KMS-11 (cell line): Measurements from ENCODE around the gene OGT.

Source experiments
- H2AFZ ChIP-seq: fragments of 200-600 bp; sonication (generic); 2 replicates; pipeline ENCODE4 v1.6.1; 2016; ENCODE audit warnings: antibody characterized with exemption, mixed run types, low read depth
- H3K27ac ChIP-seq: fragments of 200-600 bp; sonication (generic); 2 replicates; pipeline ENCODE4 v1.6.1; 2016; ENCODE audit warnings: mild to moderate bottlenecking, mixed run types
- H3K27me3 ChIP-seq: fragments of 200-600 bp; sonication (generic); 2 replicates; pipeline ENCODE4 v1.6.1; 2017; ENCODE audit warnings: mild to moderate bottlenecking, low read depth, mixed run types, moderate library complexity; ENCODE audit not compliant: insufficient read depth
- H3K36me3 ChIP-seq: fragments of 200-600 bp; sonication (generic); 2 replicates; pipeline ENCODE4 v1.6.1; 2017; ENCODE audit warnings: mild to moderate bottlenecking, mixed run types; ENCODE audit not compliant: insufficient read depth
- H3K4me1 ChIP-seq: fragments of 200-600 bp; sonication (generic); 2 replicates; pipeline ENCODE4 v1.6.1; 2016; ENCODE audit warnings: mild to moderate bottlenecking, low read depth, mixed run types; ENCODE audit not compliant: poor library complexity, severe bottlenecking
- H3K4me2 ChIP-seq: fragments of 200-600 bp; sonication (generic); 2 replicates; pipeline ENCODE4 v1.7.0; 2016; ENCODE audit warnings: mild to moderate bottlenecking, mixed run types
- H3K4me3 ChIP-seq: fragments of 200-600 bp; sonication (generic); IDR thresholded peaks from 2 replicates; pipeline ENCODE4 v1.6.1; 2017; ENCODE audit warnings: low read depth, low read length, mixed read lengths; ENCODE audit not compliant: insufficient read depth
- H3K79me2 ChIP-seq: fragments of 200-600 bp; sonication (generic); 2 replicates; pipeline ENCODE4 v1.6.1; 2016; ENCODE audit warnings: low read depth, mixed run types; ENCODE audit not compliant: insufficient read depth
- H3K9ac ChIP-seq: fragments of 200-600 bp; sonication (generic); 2 replicates; pipeline ENCODE4 v1.6.1; 2016; ENCODE audit warnings: mild to moderate bottlenecking, mixed run types
- H4K20me1 ChIP-seq: fragments of 200-600 bp; sonication (generic); 2 replicates; pipeline ENCODE4 v1.6.1; 2016; ENCODE audit warnings: mild to moderate bottlenecking, mixed run types; ENCODE audit not compliant: insufficient read depth
- TF ChIP-seq, protein P1 (sequence below): fragments of 200-600 bp; sonication (generic); conservative IDR thresholded peaks from 2 replicates; pipeline ENCODE4 v1.6.1; 2017; ENCODE audit warnings: low read depth, mild to moderate bottlenecking, antibody characterized with exemption, low read length, moderate library complexity, mixed read lengths

Gene OGT

GRCh38 chrX:71525316-71525715 lies 7.6 kb upstream of the OGT start:
- Histone ChIP-seq H3K9ac (no peak overlapping the region), H2AFZ (no peak overlapping the region), H3K79me2 (no peaks in the 10 kb centered on the region), H3K27ac (no peak overlapping the region), H3K4me1 (no peaks in the 10 kb centered on the region), H3K4me3 (no peak overlapping the region), H4K20me1 (no peaks in the 10 kb centered on the region), H3K27me3 (no peaks in the 10 kb centered on the region), H3K4me2 (no peak overlapping the region), H3K36me3 (no peaks in the 10 kb centered on the region)
- TF ChIP-seq, protein P1, sequence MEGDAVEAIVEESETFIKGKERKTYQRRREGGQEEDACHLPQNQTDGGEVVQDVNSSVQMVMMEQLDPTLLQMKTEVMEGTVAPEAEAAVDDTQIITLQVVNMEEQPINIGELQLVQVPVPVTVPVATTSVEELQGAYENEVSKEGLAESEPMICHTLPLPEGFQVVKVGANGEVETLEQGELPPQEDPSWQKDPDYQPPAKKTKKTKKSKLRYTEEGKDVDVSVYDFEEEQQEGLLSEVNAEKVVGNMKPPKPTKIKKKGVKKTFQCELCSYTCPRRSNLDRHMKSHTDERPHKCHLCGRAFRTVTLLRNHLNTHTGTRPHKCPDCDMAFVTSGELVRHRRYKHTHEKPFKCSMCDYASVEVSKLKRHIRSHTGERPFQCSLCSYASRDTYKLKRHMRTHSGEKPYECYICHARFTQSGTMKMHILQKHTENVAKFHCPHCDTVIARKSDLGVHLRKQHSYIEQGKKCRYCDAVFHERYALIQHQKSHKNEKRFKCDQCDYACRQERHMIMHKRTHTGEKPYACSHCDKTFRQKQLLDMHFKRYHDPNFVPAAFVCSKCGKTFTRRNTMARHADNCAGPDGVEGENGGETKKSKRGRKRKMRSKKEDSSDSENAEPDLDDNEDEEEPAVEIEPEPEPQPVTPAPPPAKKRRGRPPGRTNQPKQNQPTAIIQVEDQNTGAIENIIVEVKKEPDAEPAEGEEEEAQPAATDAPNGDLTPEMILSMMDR = no peak

- Histone ChIP-seq H3K27me3 (no peaks in the 10 kb centered on the region), H3K79me2 (peaks cover 43% of the 10 kb centered on the region)
These were observed 689 bp upstream of the OGT start for GRCh38 chrX:71532078-71532752.

GRCh38 chrX:71533516-71533850 lies 579 bp downstream of the OGT start:
- no peaks in the 10 kb centered on the region for H3K27me3 ChIP-seq
- peak overlapping the region; percentile 99; the same call in 1 of the 2 replicates for H3K4me2 ChIP-seq
- no peak overlapping the region for H3K4me3 ChIP-seq
- H3K27ac ChIP-seq = peak overlapping the region; percentile 89
- peaks cover 36% of the 10 kb centered on the region for H3K4me1 ChIP-seq
- peaks cover 30% of the 10 kb centered on the region for H4K20me1 ChIP-seq
- peak overlapping the region; percentile 89 for H3K9ac ChIP-seq
- H3K79me2 ChIP-seq = peaks cover 56% of the 10 kb centered on the region
- TF ChIP-seq, protein P1 = no peak
- peaks cover 13% of the 10 kb centered on the region for H3K36me3 ChIP-seq
- H2AFZ ChIP-seq = no peak overlapping the region

More at GRCh38 chrX:71532078-71532752, 689 bp upstream of the OGT start:
- Histone ChIP-seq H2AFZ (peak overlapping the region; percentile 41), H3K27ac (peak overlapping the region; percentile 89), H3K4me1 (peaks cover 23% of the 10 kb centered on the region), H3K9ac (peak overlapping the region; percentile 89), H4K20me1 (peaks cover 18% of the 10 kb centered on the region), H3K36me3 (peaks cover 3% of the 10 kb centered on the region; the same call in 1 of the 2 replicates), H3K4me3 (no peak overlapping the region), H3K4me2 (peak overlapping the region; percentile 58)
- TF ChIP-seq, protein P1 = no peak

DNA sequence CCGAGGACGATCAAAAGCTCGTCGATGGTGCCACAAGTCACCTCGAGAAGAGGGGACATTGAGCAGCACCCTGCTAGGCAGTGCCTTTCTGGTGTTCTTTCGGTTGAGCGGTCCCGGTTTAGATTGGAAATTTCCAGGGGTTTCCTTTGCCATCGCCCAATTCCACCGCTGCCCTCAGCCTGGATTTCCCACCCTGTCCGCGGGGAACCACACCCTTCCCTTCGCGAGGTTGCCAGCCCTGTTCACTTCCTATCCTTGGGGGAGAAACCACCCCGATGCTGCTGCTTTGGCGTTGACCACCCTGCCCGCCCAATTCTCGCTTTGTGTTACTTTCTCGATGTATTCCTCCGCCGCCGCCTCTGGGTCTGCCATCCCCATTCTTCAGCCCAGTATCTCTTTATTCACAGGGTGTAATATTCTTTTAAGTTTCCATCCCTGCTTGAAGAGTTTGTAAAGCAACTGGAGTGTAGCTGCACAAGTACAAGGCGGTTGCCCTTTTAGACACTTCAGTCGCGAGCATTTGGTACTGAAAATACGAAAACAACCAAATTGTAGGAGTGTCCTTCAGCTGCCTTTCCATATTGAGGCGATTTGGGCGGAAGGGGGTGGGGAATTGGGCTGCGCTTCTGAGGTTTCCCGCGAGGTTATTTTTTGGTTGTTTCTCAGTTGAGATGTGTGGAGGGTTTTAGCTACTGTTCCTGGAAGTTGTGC lies 1.1 kb downstream of the OGT start:
- Histone ChIP-seq H3K36me3 (peaks cover 17% of the 10 kb centered on the region), H3K4me2 (peak overlapping the region; percentile 99), H3K27ac (peak overlapping the region; percentile 89), H4K20me1 (peaks cover 34% of the 10 kb centered on the region), H3K9ac (peak overlapping the region; percentile 89), H3K79me2 (peaks cover 61% of the 10 kb centered on the region), H3K4me1 (peaks cover 41% of the 10 kb centered on the region), H3K4me3 (no peak overlapping the region), H2AFZ (no peak overlapping the region), H3K27me3 (no peaks in the 10 kb centered on the region)
- TF ChIP-seq, protein P1 = no peak
